HCT116 (cell line): ENCODE measurements around the gene CHST15. TPM values are rescaled to one million over a fixed set of nuclear protein-coding genes. Genes with fewer than 3 reads are reported as not detected.

Experiments
- ATAC-seq: fragments of 200-7000 bp; cut with Tn5 transposase; 2 replicates; pipeline ENCODE4 v1.9.1; 2020; ENCODE audit warnings: mild to moderate bottlenecking, moderate library complexity
- BruUV-seq: library from RNA; stranded (reverse); fragments of 400-500 nt; replicated peaks from 2 replicates; lab custom pipeline; 2021; lab: Mats Ljungman, UMichigan
- CTCF ChIA-PET: fragments of 300-600 bp; sonication (Branson Sonifier 250); formaldehyde crosslinking; loops from one replicate; lab custom pipeline; 2021; ENCODE audit warnings: antibody characterized with exemption; lab: Charles Lee
- POLR2A ChIA-PET: fragments of 300-600, 350-600 bp; sonication (Branson Sonifier 250); formaldehyde crosslinking; loops from one replicate; lab custom pipeline; 2021; ENCODE audit warnings: antibody characterized with exemption; lab: Charles Lee
- RAD21 ChIA-PET, 2 experiments: fragments of 300-600 bp; sonication (Branson Sonifier 250); formaldehyde crosslinking; loops; one replicate each; lab custom pipeline; 2023; ENCODE audit warnings: low total read pairs in 2 of 2; ENCODE audit not compliant: uncharacterized antibody in 2 of 2, unreplicated experiment in 2 of 2, low non-redundant PET in 1 of 2; lab: Charles Lee
- DNase-seq: peaks from one replicate; pipeline ENCODE4 v3.0.0-alpha.2; 2010; ENCODE audit warnings: low read depth, low spot score
- H2AFZ ChIP-seq: fragments of 200-600 bp; shearing (Covaris generic), sonication (generic); 2 replicates; pipeline ENCODE4 v1.6.1; 2017; ENCODE audit warnings: low read depth, mixed run types, mixed read lengths, antibody characterized with exemption, low read length; ENCODE audit not compliant: poor library complexity, severe bottlenecking
- H3K27ac ChIP-seq: 2 replicates; pipeline ENCODE4 v1.5.1; 2012; ENCODE audit warnings: low read depth, low read length
- H3K27me3 ChIP-seq: fragments of 200-600 bp; sonication (generic); 2 replicates; pipeline ENCODE4 v1.6.1; 2016; ENCODE audit warnings: mixed run types, low read length, mixed read lengths; ENCODE audit not compliant: insufficient read depth
- H3K36me3 ChIP-seq, 2 experiments: fragments of 200-500 bp in 1 of 2; fragments of 200-600 bp in 1 of 2; sonication (Bioruptor generic) in 1 of 2; sonication (generic) in 1 of 2; 2 replicates each; pipeline versions ENCODE4 v1.5.1 to v1.6.1; 2014 to 2016; ENCODE audit warnings: low read length in 2 of 2, inconsistent platforms in 1 of 2, mixed read lengths in 1 of 2, mixed run types in 1 of 2; ENCODE audit not compliant: insufficient read depth in 2 of 2, control insufficient read depth in 1 of 2
- H3K4me1 ChIP-seq, 2 experiments: fragments of 200-600 bp in 1 of 2; sonication (generic) in 1 of 2; 2 replicates each; pipeline versions ENCODE4 v1.5.1 to v1.6.1; 2012 to 2017; ENCODE audit warnings: low read length in 2 of 2, inconsistent platforms in 1 of 2, mild to moderate bottlenecking in 1 of 2, mixed read lengths in 1 of 2, mixed run types in 1 of 2, moderate library complexity in 1 of 2; ENCODE audit not compliant: insufficient read depth in 2 of 2, control insufficient read depth in 1 of 2
- H3K4me2 ChIP-seq: fragments of 200-600 bp; sonication (generic); 2 replicates; pipeline ENCODE4 v1.6.1; 2017; ENCODE audit warnings: mixed run types, low read length, mixed read lengths
- H3K4me3 ChIP-seq, 2 experiments: fragments of 200-600 bp in 1 of 2; sonication (generic) in 1 of 2; replicated peaks in 1 of 2; 2 replicates each; pipeline ENCODE4 v1.5.1; 2011 to 2016; ENCODE audit warnings: low read length in 2 of 2, control low read depth in 1 of 2, low read depth in 1 of 2, mild to moderate bottlenecking in 1 of 2, mixed read lengths in 1 of 2, mixed run types in 1 of 2
- H3K79me2 ChIP-seq: fragments of 200-600 bp; sonication (generic); 2 replicates; pipeline ENCODE4 v1.6.1; 2017; ENCODE audit warnings: mild to moderate bottlenecking, mixed run types, low read length, moderate library complexity, mixed read lengths; ENCODE audit not compliant: insufficient read depth
- H3K9ac ChIP-seq: fragments of 200-600 bp; sonication (generic); 2 replicates; pipeline ENCODE4 v1.6.1; 2016; ENCODE audit warnings: low read length, mixed read lengths
- H3K9me2 ChIP-seq: fragments of 200-600 bp; sonication (generic), shearing (Covaris generic); 2 replicates; pipeline ENCODE4 v1.6.1; 2017; ENCODE audit warnings: mixed run types, mild to moderate bottlenecking, moderate library complexity; ENCODE audit not compliant: insufficient read depth
- H3K9me3 ChIP-seq, 2 experiments: fragments of 200-500 bp in 1 of 2; fragments of 200-600 bp in 1 of 2; sonication (Bioruptor generic) in 1 of 2; sonication (generic) in 1 of 2; 2 replicates each; pipeline ENCODE4 v1.6.1; 2014 to 2017; ENCODE audit warnings: low read length in 2 of 2, mixed read lengths in 2 of 2, inconsistent platforms in 1 of 2, low read depth in 1 of 2, mild to moderate bottlenecking in 1 of 2, mixed run types in 1 of 2, moderate library complexity in 1 of 2; ENCODE audit not compliant: control insufficient read depth in 1 of 2, insufficient read depth in 1 of 2
- H4K20me1 ChIP-seq: fragments of 200-600 bp; sonication (generic), shearing (Covaris generic); 2 replicates; pipeline ENCODE4 v1.6.1; 2017; ENCODE audit warnings: mixed run types, mild to moderate bottlenecking, moderate library complexity; ENCODE audit not compliant: insufficient read depth
- CBX3 ChIP-seq: IDR thresholded peaks from 2 replicates; pipeline ENCODE4 v1.6.1; 2012; ENCODE audit warnings: low read depth
- EGR1 ChIP-seq: IDR thresholded peaks from 2 replicates; pipeline ENCODE4 v1.6.1; 2012; ENCODE audit warnings: low read depth
- ELF1 ChIP-seq: IDR thresholded peaks from 2 replicates; pipeline ENCODE4 v1.6.1; 2012; ENCODE audit warnings: low read depth, borderline replicate concordance
- EZH2 ChIP-seq: fragments of 200-600 bp; sonication (generic); IDR thresholded peaks from 2 replicates; pipeline ENCODE4 v1.6.1; 2017; ENCODE audit warnings: antibody characterized with exemption, mixed run types
- JUND ChIP-seq: IDR thresholded peaks from 2 replicates; pipeline ENCODE4 v1.6.1; 2012
- POLR2A ChIP-seq: IDR thresholded peaks from 2 replicates; pipeline ENCODE4 v1.7.0; 2011; ENCODE audit warnings: borderline replicate concordance; ENCODE audit not compliant: insufficient read depth, insufficient read length; ENCODE audit errors: extremely low read depth
- POLR2AphosphoS5 ChIP-seq: IDR thresholded peaks from 2 replicates; pipeline ENCODE4 v1.6.1; 2011; ENCODE audit warnings: mild to moderate bottlenecking, low read depth, low read length, moderate library complexity
- SIN3A ChIP-seq: IDR thresholded peaks from 2 replicates; pipeline ENCODE4 v1.6.1; 2012; ENCODE audit warnings: low read depth
- TCF7L2 ChIP-seq: IDR thresholded peaks from 2 replicates; pipeline ENCODE4 v1.7.0; 2011; ENCODE audit warnings: borderline replicate concordance, inconsistent platforms; ENCODE audit not compliant: insufficient read depth, insufficient read length; ENCODE audit errors: extremely low read depth
- ZBTB33 ChIP-seq: IDR thresholded peaks from 2 replicates; pipeline ENCODE4 v1.6.1; 2011; ENCODE audit warnings: mild to moderate bottlenecking, low read length, moderate library complexity; ENCODE audit not compliant: insufficient replicate concordance; ENCODE audit errors: extremely low read depth
- ZNF274 ChIP-seq: fragments of 200-500 bp; sonication (Bioruptor generic); IDR thresholded peaks from 2 replicates; pipeline ENCODE4 v1.6.1; 2014; ENCODE audit warnings: mild to moderate bottlenecking, low read depth, low read length, inconsistent platforms
- intact Hi-C: fragments of 100-400 bp; cut with micrococcal nuclease; formaldehyde crosslinking; loops from 2 replicates; pipeline ENCODE4 v1.10.0; 2022
- total RNA-seq: library from RNA; stranded (reverse); gene quantifications from one replicate; pipeline ENCODE4 v1.2.1, GENCODE V29; 2021; ENCODE audit not compliant: unreplicated experiment
- TF ChIP-seq, protein P1 (sequence below): IDR thresholded peaks from 2 replicates; pipeline ENCODE4 v1.6.1; 2012

CHST15 gene
- total RNA-seq, 1 experiment from 2014 or later, result 47.2 TPM

- no peaks in the 10 kb centered on the region for H3K9me2 ChIP-seq
- TF ChIP-seq ELF1, result no peak
- intact Hi-C loops, result loop anchor here (5.0 to 10.0 kb wide), 2 partner anchors 263 to 750 kb away; partner anchors contain the start of gene FAM53B
- ATAC-seq (no peak), DNase-seq (no peak)
- POLR2A ChIA-PET, result no interaction called here
- H3K9ac ChIP-seq, result no peak overlapping the region
- no peak overlapping the region for H2AFZ ChIP-seq
- no peak overlapping the region for H3K4me3 ChIP-seq
- CTCF ChIA-PET, result no interaction called here
- H3K9me3 ChIP-seq, result no peaks in the 10 kb centered on the region
- H4K20me1 ChIP-seq, result no peaks in the 10 kb centered on the region
- RAD21 ChIA-PET, result no interaction called here
- peaks cover 17 to 27% of the 10 kb centered on the region in 2 experiments for H3K4me1 ChIP-seq
- H3K36me3 ChIP-seq, result no peaks in the 10 kb centered on the region
- no peak overlapping the region for H3K4me2 ChIP-seq
- no TSS peak for BruUV-seq
- no peaks in the 10 kb centered on the region for H3K79me2 ChIP-seq
- no peak overlapping the region for H3K27ac ChIP-seq
- no peaks in the 10 kb centered on the region for H3K27me3 ChIP-seq
Measured at GRCh38 chr10:123991611-123992570, 101.5 kb downstream of the CHST15 start.

DNA sequence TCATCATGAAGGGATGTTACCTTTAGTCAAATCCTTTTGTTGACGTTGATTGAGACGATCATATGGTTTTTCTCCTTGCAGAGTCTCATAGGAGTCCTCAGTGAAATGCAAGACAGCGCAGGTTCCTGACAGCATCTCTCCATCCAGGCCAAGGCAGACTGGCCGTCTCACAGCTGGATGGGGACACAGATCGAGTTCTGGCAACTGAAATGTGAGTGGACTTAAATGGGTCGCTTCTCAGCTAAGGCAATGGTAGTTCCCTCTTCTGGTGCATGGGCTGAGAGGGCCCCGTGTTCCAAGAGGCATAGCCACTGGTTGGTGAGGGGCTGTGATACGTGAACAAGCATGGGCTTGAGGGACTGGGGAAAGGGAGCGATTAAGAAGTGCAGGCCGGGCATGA is 102.5 kb downstream of the CHST15 start:
- Histone ChIP-seq H4K20me1 (no peaks in the 10 kb centered on the region), H3K36me3 (no peaks in the 10 kb centered on the region), H3K9me3 (no peaks in the 10 kb centered on the region), H3K9me2 (no peaks in the 10 kb centered on the region), H3K4me2 (no peak overlapping the region), H3K9ac (no peak overlapping the region), H3K27me3 (no peaks in the 10 kb centered on the region), H3K27ac (no peak overlapping the region), H3K4me1 (peaks cover 12 to 20% of the 10 kb centered on the region in 2 experiments), H3K79me2 (no peaks in the 10 kb centered on the region), H3K4me3 (no peak overlapping the region), H2AFZ (no peak overlapping the region)
- BruUV-seq, result no TSS peak
- ChIA-PET POLR2A (no interaction called here), RAD21 (no interaction called here), CTCF (interaction anchor here (2.1 kb wide), 1 partner anchor 398 kb away, joined by 6 read pairs; no protein-coding TSS in a partner anchor)
- no peak for ATAC-seq
- DNase-seq, result no peak
- no peak for TF ChIP-seq ZBTB33
- TF ChIP-seq, protein P1, sequence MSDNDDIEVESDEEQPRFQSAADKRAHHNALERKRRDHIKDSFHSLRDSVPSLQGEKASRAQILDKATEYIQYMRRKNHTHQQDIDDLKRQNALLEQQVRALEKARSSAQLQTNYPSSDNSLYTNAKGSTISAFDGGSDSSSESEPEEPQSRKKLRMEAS, result no peak
- no peak for TF ChIP-seq SIN3A
- no peak for TF ChIP-seq JUND
- no peak for TF ChIP-seq ZNF274
- TF ChIP-seq POLR2A, result no peak
- TF ChIP-seq EGR1, result no peak
- TF ChIP-seq EZH2, result no peak
- no peak for TF ChIP-seq CBX3
- no peak for TF ChIP-seq POLR2AphosphoS5
- TF ChIP-seq TCF7L2, result no peak
- intact Hi-C loops, result loop anchor here (5.0 to 10.0 kb wide), 2 partner anchors 264 to 751 kb away; partner anchors contain the start of gene FAM53B
